T47D (cell line): Measurements from ENCODE around the gene TAS1R3.

Experiments used
- DNase-seq, 2 experiments: peaks; one replicate each; pipeline versions ENCODE4 v3.0.0 to v3.0.0-alpha.2; 2011 to 2012; ENCODE audit warnings: low read depth in 1 of 2, low spot score in 1 of 2
- JUND ChIP-seq: IDR thresholded peaks from 2 replicates; pipeline ENCODE4 v1.6.1; 2012; ENCODE audit warnings: low read depth
- in situ Hi-C: cut with HindIII; loops from 2 replicates; pipeline ENCODE4 v1.10.0; 2016; ENCODE audit warnings: low sequenced_read_pairs, low pct_unique_long_range_greater_than_20kb

Gene TAS1R3

GRCh38 chr1:1373051-1373814 is 42.2 kb downstream of the TAS1R3 start:
- no peak for TF ChIP-seq JUND
- in situ Hi-C loops, result no loop called here
- no peak for DNase-seq

- no peak for DNase-seq
- in situ Hi-C loops, result no loop called here
- no peak for TF ChIP-seq JUND
These were observed 42.9 kb downstream of the TAS1R3 start for GRCh38 chr1:1373815-1374588.

GRCh38 chr1:1374589-1374928 is 43.5 kb downstream of the TAS1R3 start:
- in situ Hi-C loops, result no loop called here
- no peak for DNase-seq
- TF ChIP-seq JUND, result no peak

- no peak for TF ChIP-seq JUND
- DNase-seq, result peak; percentile 90 to 99
- in situ Hi-C loops, result no loop called here
These were observed 44.0 kb downstream of the TAS1R3 start, which contains the start of gene AURKAIP1 for GRCh38 chr1:1374929-1375662. AURKAIP1 (minus strand) TSS chr1:1375207; CDS start chr1:1374756, 451 bp downstream.

- in situ Hi-C loops, result no loop called here
- no peak for DNase-seq
- TF ChIP-seq JUND, result no peak
These were observed 45.6 kb downstream of the TAS1R3 start for GRCh38 chr1:1376551-1377226.

- in situ Hi-C loops, result no loop called here
- TF ChIP-seq JUND, result no peak
- no peak for DNase-seq
These were observed 46.6 kb downstream of the TAS1R3 start for GRCh38 chr1:1377540-1378205.

GRCh38 chr1:1380860-1381259 is 49.8 kb downstream of the TAS1R3 start:
- DNase-seq, result no peak
- TF ChIP-seq JUND, result no peak
- in situ Hi-C loops, result no loop called here

GRCh38 chr1:1381294-1381693 is 50.2 kb downstream of the TAS1R3 start:
- in situ Hi-C loops, result no loop called here
- DNase-seq, result no peak
- TF ChIP-seq JUND, result no peak
